GM19324 (cell line): ENCODE data around the gene RAET1G.
"Not testable (repeated sequence)": the region's sequence is repeated elsewhere in the genome, so short reads cannot be mapped to it uniquely, and the experiment has no call there.

Experiments used
- ATAC-seq: cut with Tn5 transposase; IDR thresholded peaks from one replicate; pipeline ENCODE4 v1.9.1; 2021; ENCODE audit warnings: mild to moderate bottlenecking, moderate library complexity; ENCODE audit not compliant: unreplicated experiment, low FRiP score

Gene RAET1G

GRCh38 chr6:149935668-149936067, 12.7 kb upstream of the RAET1G start:
- ATAC-seq: no peak

GRCh38 chr6:149935246-149935645, 12.3 kb upstream of the RAET1G start:
- ATAC-seq: no peak

GRCh38 chr6:149934249-149935156, 11.6 kb upstream of the RAET1G start:
- no peak for ATAC-seq

GRCh38 chr6:149933461-149933860, 10.5 kb upstream of the RAET1G start:
- no peak for ATAC-seq

- ATAC-seq: no peak
Measured at GRCh38 chr6:149933036-149933435, 10.1 kb upstream of the RAET1G start.

- no peak for ATAC-seq
Measured at GRCh38 chr6:149931501-149931900, 8.6 kb upstream of the RAET1G start.

GRCh38 chr6:149929422-149929821, 6.5 kb upstream of the RAET1G start:
- ATAC-seq: no peak

GRCh38 chr6:149927025-149927424, 4.1 kb upstream of the RAET1G start:
- ATAC-seq: not testable (repeated sequence)

GRCh38 chr6:149925974-149926777, 3.3 kb upstream of the RAET1G start:
- no peak for ATAC-seq

GRCh38 chr6:149925253-149925973, 2.5 kb upstream of the RAET1G start:
- no peak for ATAC-seq

- no peak for ATAC-seq
Measured at GRCh38 chr6:149924933-149925252, 2.0 kb upstream of the RAET1G start.

GRCh38 chr6:149924206-149924932, 1.4 kb upstream of the RAET1G start:
- no peak for ATAC-seq

GRCh38 chr6:149923327-149923986, 536 bp upstream of the RAET1G start:
- ATAC-seq: no peak

GRCh38 chr6:149922091-149922490, 830 bp downstream of the RAET1G start:
- ATAC-seq: not testable (repeated sequence)

- ATAC-seq: no peak
Measured at GRCh38 chr6:149921361-149921760, 1.6 kb downstream of the RAET1G start.

GRCh38 chr6:149919834-149920225, 3.1 kb downstream of the RAET1G start:
- no peak for ATAC-seq

- ATAC-seq: not testable (repeated sequence)
Measured at GRCh38 chr6:149919126-149919833, 3.6 kb downstream of the RAET1G start.

GRCh38 chr6:149918151-149918905, 4.6 kb downstream of the RAET1G start:
- no peak for ATAC-seq
